NCI-H82 treated with DMSO at 0.1 percent for 48 hours (cell line): ENCODE results near the gene NRSN2.

Source experiments
- DNase-seq: peaks from one replicate; lab custom pipeline; 2025; ENCODE audit not compliant: unreplicated experiment; lab: John Stamatoyannopoulos, UW

NRSN2 gene

DNA sequence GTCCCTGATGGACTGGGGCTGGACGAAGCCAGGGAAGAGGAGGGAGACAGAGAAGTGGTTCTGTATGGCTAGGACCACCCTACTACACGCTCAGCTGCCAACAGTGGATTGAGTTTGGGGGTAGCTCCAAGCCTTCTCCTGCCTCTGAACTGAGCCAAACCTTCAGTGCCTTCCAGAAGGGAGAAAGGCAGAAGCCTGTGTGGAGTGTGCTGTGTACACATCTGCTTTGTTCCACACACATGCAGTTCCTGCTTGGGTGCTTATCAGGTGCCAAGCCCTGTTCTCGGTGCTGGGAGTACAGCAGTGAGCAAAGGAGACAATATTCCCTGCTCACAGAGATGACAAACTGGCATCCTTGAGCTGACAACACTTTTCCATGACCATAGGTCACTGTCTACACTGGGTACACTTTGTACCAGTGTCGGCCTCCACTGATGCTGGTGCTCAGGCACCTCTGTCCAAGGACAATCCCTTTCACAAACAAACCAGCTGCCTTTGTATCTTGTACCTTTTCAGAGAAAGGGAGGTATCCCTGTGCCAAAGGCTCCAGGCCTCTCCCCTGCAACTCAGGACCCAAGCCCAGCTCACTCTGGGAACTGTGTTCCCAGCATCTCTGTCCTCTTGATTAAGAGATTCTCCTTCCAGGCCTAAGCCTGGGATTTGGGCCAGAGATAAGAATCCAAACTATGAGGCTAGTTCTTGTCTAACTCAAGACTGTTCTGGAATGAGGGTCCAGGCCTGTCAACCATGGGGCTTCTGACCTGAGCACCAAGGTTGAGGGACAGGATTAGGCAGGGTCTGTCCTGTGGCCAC, 49.9 kb downstream of the NRSN2 start:
- no peak for DNase-seq

DNA sequence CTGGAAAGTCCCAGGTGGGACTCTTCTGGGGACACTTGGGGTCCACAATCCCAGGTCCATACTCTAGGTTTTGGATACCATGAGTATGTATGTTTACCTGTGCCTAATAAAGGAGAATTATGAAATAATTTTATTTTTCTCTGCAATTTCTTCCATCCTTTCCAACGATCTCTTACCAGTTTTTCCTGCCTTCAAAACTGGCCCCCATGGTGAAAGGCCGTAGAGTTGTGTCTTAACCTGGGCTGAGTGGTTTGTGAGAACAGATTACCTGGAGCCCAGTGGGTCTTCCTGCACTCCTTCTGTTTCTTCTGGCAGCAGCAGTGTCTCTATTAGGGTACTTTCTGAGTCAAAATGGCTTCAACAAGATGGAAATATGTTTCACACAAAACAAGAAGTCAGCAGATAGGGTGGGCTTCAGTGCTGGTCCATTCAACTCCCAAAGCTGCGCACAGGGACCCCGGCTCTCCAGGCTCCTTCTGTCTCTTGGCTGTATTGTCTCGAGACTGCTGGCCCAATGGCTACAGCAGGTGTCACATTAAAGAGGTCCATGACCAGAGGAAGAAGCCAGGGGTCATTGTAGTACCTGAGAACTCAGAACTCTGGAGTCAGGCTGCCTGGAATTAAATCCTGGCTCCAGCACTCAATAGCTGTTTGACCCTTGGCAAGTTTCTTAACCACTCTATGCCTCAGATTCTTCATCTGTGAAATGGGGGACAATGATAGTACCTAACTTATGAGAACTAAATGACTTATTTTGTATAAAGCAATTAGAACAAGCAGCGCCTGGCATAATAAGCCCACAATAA, 50.7 kb downstream of the NRSN2 start:
- DNase-seq = no peak

DNA sequence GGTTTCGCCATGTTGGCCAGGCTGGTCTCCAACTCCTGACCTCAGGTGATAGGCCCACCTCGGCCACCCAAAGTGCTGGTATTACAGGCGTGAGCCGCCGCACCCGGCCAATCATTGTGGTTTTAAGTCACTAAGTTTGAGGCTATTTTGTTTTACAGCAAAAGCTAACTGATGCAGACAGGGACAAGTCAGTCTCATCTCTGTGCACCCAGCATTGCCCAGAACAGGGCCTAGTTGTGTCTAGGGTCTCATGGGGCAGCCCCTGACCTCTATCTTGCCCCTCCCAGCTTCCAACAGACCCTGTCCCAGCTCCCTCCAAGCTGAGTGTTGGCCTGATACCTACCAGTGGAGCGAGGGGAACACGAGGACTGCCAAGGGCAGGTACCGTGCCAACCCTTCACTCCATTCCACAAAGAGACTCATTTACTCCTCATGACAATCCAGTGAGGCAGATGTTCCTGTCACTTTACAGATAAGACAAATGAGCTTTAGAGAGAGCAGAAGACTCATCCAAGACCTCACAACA, 52.3 kb downstream of the NRSN2 start:
- DNase-seq = no peak

DNA sequence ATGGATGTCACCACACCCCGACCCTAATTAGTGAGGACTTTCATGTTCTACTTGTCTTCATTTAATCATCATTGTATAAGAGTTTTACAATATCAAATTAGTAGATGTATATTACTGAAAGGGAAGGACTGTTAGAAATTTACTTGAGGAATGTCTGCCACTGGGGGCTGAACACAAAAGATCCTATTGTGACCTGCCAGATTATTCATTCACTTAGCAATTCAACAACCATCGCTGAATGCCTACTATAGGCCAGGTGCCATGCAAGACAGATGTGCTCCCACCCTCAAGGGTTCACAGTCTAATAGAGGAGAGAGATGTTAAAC, 53.2 kb downstream of the NRSN2 start:
- DNase-seq = no peak

DNA sequence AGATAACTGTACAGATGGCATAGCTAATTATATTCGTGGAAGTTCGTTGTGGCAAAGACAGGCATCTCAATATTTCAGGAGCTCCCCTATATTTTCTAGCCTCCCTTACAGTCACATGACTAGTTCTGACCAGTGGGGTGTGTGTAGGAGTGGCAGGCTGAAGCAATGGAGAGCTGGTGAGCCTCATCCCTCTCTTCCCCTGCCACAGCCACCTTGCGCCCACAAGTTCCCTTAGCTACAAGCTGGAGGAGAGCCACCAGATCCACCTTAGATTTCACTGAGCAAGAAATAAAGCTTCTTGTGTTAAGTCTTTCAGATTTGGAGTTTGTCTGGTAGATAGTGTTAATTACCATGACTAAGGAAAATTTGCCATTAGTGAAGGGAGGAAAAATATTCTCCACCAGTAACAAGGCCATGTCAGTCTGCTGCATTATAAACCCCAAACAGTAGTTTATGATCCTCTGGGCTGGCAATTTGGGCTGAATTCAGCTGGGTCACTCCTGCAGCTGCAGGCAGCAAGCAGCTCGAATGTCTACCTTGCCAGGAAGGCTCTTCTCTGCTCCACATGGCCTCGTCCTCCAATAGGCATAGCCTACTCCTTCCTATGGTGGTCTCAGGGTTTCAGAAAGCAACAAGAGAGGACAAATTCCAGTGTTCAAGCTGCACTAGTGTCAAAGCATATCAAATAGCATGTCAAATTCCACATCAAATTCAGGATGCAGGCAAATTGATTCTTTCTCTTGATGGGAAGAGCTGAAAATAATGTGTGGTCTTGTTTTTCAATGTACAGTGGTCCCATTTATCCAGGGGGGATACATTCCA, 53.8 kb downstream of the NRSN2 start:
- DNase-seq = no peak

DNA sequence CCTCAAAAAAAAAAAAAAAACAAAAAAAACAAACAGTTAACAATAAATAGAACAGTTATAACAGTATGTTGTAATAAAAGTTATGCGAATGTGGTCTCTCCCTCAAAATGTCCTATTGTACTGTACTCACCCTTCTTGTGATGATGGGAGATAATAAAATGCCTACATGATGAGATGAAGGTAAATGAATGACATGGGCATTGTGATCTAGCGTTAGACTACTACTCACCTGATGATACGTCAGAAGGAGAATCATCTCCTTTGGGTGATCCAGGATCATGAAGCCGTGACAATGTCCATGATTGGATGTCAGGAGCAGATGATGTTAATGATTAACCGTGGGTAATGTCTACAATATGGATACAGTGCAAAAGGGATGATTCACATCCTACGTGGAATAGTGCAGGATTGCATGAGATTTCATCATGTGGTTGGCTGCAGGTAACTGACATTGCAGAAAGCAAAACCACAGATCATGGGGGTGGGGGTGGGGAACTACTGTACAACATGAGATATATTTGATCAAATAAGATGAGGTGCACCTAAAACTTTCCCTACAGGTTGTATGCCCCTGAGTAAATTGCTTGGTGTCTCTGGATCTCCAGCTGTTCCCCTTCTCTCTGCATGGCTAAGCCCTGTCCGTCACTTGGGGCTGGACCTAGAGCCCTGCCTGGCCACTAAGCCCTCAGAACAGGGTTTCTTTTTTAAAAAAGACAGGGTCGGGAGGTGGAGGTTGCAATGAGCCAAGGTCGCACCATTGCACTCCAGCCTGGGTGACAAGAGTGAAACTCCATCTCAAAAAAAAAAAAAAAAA, 55.0 kb downstream of the NRSN2 start:
- DNase-seq = no peak

DNA sequence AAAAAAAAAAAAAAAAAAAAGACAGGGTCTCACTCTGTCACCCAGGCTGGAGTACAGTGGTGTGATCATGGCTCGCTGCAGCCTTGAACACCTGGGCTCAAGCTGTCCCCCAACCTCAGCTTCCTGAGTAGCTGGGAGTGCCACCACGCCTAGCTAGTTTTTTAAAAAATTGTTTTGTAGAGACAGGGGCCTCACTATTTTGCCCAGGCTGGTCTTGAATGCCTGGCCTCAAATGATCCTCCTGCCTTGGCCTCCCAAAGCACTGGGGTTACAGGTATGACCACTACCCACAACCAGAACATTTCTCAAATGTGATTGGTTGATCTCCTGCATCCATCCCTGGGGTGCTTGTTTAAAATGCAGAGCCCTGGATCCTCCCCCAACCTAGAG, 55.6 kb downstream of the NRSN2 start:
- no peak for DNase-seq

DNA sequence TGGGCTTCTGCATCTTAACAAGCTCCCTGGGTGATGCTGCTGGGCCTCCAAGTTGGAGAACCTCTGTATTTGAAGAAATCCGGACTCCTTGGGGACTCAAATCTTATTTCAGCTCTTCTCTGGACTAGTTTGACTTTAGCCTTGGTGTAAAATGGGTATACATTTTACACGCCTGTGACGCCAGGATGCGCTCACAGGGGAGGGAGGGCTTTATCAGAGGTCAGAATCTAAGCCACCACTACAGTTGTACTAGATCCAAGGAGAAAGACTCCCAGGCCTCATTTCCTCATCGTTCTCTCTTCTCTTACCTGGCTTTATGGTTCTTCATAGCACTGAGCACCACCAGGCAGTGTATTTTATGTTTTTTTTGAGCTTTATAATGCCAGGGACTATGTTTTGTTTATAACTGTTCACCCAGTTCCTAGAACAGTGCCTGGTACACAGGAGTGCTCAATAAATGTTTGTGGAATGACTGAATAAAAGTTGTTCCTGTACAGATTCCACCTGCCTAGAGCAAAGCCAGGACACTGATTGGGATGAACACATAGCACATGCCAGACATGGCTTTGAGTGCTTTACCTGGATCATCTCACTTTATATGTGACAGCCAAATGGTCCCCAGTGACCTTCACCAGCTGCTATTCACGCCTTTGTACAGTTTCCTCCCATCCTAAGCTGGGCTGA, 56.1 kb downstream of the NRSN2 start:
- DNase-seq = no peak

DNA sequence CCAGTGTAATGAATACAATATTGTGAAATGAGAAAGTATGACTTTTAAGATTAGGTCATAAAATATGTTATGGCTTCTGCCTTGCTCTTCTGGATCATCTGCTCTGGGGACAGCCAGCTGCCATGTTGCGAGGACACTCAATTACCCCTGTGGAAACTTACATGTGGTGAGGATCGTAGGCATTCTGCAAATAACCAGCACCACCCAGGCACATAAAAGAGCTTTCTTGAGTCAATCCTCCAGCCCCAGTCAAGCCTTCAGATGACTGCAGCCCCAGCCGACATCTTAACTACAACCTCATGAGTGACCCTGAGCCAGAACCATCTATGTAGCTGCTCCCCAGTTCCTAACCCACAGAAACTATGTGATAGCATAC, 56.7 kb downstream of the NRSN2 start:
- no peak for DNase-seq

DNA sequence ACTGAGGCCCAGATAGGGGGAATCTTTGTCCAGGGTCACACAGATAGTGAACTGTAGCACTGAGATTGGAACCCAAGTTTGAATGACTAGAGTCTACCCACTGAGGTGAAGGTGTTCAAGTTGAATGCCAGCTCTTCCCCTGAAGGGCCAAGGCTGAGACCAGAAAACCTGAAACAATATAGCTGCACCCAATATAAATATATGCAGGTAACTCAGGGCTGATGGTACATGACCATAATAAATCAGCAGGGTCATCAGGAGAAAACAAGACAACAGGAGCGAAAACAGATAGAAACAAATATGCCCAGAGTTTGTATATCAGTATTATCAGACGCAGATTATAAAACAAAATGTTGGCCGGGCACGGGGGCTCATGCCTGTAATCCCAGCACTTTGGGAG, 57.2 kb downstream of the NRSN2 start:
- no peak for DNase-seq
